ENCODE results near the gene ATG10.

ATG10 gene

DNA sequence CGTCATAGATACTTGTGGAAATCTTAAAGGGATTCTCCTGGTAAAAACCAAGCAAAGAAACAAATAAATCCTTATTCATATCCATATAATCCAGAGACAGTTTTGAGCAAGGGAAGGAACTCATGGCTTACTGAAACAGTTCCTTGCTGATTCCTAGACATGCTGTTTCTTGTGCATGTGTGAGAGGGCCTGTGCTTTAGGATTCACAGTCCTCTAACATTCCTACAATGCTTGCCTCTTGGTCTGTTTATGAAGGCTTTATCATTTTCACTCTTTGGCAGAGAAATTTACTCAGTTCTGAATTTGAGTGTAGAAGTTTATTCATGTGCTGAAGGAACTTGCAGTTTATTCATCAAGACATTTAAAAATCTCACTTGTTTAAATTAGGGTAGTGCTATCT is 183.0 kb downstream of the ATG10 start:
- Mint-ChIP-seq H3K4me3 (no peak overlapping the region), H3K4me1 (no peaks in the 10 kb centered on the region), H3K27me3 (no peaks in the 10 kb centered on the region), H3K27ac (no peak overlapping the region), H3K9me3 (no peaks in the 10 kb centered on the region)
- DNase-seq = no peak
- ATAC-seq = no peak

DNA sequence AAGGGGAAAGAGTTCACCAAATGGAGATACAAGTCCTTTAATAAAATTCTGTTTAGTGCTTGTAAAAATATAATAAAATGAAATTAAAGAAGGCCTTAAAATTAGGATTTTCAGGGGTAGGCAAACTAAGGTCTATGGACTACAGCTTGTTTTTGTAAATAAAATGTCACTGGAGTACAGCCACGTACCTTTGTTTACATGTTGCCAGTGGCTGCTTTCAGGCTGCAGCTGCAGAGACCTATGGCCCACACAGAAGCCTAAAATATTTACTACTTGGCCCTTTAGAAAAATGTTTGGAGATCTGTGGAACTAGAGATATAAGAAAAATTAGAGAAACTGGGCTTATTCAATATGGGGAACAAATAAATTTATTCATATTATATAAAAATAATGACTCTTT is 183.5 kb downstream of the ATG10 start:
- H3K27ac Mint-ChIP-seq = no peak overlapping the region
- no peaks in the 10 kb centered on the region for H3K4me1 Mint-ChIP-seq
- no peaks in the 10 kb centered on the region for H3K9me3 Mint-ChIP-seq
- H3K4me3 Mint-ChIP-seq = no peak overlapping the region
- no peaks in the 10 kb centered on the region for H3K27me3 Mint-ChIP-seq
- no peak for DNase-seq
- ATAC-seq = no peak

GRCh38 chr5:82156874-82157273 is 185.1 kb downstream of the ATG10 start:
- no peak for ATAC-seq
- H3K4me3 Mint-ChIP-seq = no peak overlapping the region
- H3K9me3 Mint-ChIP-seq = no peaks in the 10 kb centered on the region
- H3K27me3 Mint-ChIP-seq = no peaks in the 10 kb centered on the region
- no peaks in the 10 kb centered on the region for H3K4me1 Mint-ChIP-seq
- no peak overlapping the region for H3K27ac Mint-ChIP-seq
- DNase-seq = no peak

DNA sequence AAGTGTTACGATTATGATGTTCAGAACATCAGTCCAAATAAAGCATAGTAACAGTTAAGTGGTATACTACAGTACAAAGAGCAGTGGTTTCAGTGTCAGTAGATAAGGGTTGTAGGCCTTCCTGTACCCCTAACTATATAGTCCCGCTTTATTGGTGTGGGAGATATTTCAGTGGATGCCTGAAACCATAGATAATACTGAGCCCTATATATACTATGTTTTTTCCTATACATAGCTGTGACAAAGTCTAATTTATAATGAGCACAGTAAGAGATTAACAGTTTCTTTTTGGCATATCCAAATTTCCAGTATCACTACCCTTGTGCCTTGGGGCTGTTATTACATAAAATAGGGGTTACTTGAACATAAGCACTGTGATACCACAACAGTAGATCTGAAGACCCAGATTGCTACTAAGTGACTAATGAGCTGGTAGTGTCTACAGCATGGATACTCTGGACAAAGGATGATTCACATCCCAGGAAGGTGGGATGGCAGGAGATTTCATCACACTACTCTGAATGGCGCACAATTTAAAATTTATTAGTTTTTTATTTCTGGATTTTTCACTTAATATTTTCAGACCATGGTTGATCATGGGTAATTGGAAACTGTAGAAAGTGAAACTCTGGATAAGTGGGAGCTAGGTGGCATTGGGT is 187.1 kb downstream of the ATG10 start:
- DNase-seq (no peak), ATAC-seq (no peak)
- H3K9me3 Mint-ChIP-seq = no peaks in the 10 kb centered on the region
- no peaks in the 10 kb centered on the region for H3K4me1 Mint-ChIP-seq
- H3K27ac Mint-ChIP-seq = no peak overlapping the region
- no peak overlapping the region for H3K4me3 Mint-ChIP-seq
- H3K27me3 Mint-ChIP-seq = no peaks in the 10 kb centered on the region

DNA sequence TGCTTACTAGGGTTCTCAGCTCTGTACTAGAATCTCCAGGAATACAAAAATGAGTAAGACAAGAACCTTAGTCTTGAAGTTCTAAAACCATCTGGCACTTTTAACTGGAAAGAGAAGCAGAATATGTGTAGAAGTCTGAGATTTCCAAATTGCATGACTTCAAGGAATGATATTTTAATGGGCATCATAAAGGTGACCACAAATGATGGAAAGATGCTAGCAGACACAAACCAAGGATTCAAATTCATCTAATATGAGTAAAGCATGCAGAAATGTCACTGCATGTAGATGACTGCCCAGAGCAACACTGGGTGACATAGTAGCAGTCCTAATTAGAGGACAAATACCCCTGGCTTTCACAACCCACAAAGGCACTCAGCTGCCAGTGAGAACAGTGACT is 189.1 kb downstream of the ATG10 start:
- H3K27me3 Mint-ChIP-seq = no peaks in the 10 kb centered on the region
- H3K4me1 Mint-ChIP-seq = peaks cover 5% of the 10 kb centered on the region
- ATAC-seq (no peak), DNase-seq (no peak)
- H3K27ac Mint-ChIP-seq = no peak overlapping the region
- H3K9me3 Mint-ChIP-seq = no peaks in the 10 kb centered on the region
- no peak overlapping the region for H3K4me3 Mint-ChIP-seq

DNA sequence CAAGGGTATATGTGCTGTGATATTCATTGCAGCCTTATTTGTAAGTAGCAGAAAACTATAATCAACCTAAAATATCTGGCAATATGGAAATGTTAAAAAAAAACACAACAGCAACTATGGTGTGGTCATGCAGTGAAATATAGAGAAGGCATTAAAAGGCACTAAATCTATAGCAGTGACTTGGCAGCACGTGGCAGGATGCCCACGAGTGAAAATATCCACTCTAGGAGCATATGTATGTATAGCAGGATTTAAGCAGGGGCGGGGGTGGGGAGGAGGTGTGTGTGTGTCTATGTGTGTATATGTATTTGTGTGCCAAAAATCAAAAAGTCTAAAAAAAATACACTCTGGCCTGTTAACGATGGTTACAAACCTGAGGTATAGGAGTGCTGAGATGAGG is 190.8 kb downstream of the ATG10 start:
- H3K4me1 Mint-ChIP-seq = peaks cover 5% of the 10 kb centered on the region
- H3K27ac Mint-ChIP-seq = no peak overlapping the region
- H3K4me3 Mint-ChIP-seq = no peak overlapping the region
- no peaks in the 10 kb centered on the region for H3K27me3 Mint-ChIP-seq
- no peak for DNase-seq
- H3K9me3 Mint-ChIP-seq = no peaks in the 10 kb centered on the region
- ATAC-seq = no peak

DNA sequence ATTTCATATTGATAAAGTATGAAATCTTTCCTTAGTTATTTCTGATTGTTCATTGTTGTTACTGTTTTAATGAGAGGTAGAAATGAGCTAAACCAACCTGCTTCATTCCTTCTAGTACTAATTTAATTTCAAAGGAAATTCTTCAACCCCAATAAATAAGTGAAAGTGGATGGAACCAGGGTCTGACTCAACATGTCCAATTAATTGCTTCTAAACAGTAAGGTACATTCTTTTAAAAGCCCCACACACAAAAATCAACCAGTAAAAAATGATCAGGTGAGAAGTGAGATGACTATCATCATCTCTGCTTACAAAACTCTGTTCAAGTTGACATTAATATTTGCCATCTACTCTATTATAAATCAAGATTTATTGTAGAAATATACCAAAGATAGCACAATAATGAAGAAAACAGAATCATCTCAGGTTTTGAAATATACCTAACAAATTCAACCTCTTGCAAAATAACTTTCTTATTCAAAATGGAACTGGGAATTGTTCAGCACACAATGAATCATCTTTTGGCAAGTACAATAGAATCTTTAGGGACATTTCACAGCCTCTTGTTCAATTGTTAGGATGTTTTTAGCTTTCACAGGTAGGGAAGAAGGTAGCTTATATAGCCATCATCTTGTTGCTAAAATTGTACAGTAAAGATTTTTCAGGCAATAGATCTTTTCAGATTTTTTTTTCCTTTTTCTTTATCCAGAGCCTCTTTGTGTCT is 191.8 kb downstream of the ATG10 start:
- peak overlapping the region in 1 of 2 donors; percentile 19 for H3K27ac Mint-ChIP-seq
- no peak overlapping the region for H3K4me3 Mint-ChIP-seq
- no peaks in the 10 kb centered on the region for H3K27me3 Mint-ChIP-seq
- no peak for ATAC-seq
- H3K9me3 Mint-ChIP-seq = no peaks in the 10 kb centered on the region
- no peak for DNase-seq
- peaks cover 5% of the 10 kb centered on the region for H3K4me1 Mint-ChIP-seq

DNA sequence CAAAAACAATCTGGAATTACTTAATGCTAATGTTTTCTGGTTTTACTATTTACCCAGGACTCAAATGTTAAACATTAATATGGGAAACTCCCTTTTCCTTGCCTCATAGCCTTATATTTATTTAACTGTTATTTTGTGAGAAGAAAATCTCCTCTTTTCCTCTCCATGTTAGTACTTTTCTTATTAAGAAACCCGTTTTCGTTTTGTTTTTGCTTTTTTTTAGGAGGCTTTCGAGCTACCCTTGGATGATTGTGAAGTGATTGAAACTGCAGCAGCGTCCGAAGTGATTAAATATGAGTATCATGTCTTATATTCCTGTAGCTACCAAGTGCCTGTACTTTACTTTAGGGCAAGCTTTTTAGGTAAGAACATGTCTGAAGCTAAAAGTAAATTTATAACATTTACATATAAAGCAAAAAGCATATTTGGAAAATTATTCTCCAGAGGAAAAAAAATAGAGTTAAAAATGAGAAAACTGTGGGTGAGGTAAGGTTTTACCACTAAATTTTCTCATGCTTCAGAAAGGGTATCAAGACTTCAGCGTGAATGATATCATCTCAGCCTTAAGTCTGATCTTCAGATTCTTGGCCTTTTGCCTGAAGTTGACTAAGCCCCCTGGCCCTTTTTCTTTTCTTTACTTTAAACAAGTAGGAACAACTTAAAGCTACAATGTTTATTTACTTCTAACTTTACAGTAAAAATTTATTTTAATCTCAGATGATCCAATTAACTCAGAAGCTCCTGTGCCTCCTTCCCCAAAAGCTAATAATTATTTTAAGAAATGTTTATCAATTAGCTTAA is 192.6 kb downstream of the ATG10 start:
- Mint-ChIP-seq H3K4me3 (no peak overlapping the region), H3K9me3 (no peaks in the 10 kb centered on the region), H3K27ac (no peak overlapping the region), H3K4me1 (peaks cover 5% of the 10 kb centered on the region), H3K27me3 (no peaks in the 10 kb centered on the region)
- no peak for ATAC-seq
- DNase-seq = no peak

- ATAC-seq (no peak), DNase-seq (no peak)
- Mint-ChIP-seq H3K4me1 (peaks cover 5% of the 10 kb centered on the region), H3K27me3 (no peaks in the 10 kb centered on the region), H3K4me3 (no peak overlapping the region), H3K27ac (peak overlapping the region in 1 of 2 donors; percentile 27), H3K9me3 (no peaks in the 10 kb centered on the region)
These were observed 193.3 kb downstream of the ATG10 start for GRCh38 chr5:82164977-82165713.

DNA sequence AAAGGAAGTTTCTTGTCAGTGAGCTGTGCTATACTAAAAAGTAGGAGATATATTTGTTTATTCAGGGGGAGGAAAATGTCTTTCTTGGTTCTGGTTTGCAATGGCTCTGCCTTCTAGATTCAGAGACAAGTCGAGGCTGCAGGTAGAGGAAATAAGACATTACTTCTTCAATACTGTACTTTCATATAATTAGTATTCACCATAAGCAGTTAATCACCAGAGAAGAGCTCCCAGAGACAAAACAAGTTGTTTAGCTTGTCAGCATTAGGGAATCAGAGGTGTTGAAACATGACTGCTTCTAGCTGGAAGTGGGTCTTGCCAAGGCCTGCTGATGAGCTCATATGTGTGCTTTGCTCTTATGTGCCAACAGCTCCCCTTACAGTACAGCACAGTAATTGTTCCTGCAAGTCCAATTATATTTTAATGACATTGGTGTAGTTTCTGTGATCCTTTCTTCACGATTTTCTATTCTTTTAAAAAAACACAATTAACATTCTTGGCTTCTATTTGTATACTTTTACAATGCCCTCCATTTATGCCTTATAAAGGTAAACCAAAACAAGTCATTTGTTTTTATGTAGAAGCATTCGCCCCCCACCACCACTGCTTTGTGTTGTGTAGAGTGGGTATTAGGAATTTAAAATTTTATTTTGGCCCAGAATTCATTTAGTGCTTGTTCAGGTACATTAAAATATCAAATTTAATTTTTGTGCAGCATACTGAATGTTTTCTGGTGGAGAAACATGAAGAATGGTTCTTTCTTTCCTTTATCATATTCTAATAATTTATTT is 194.1 kb downstream of the ATG10 start:
- H3K27me3 Mint-ChIP-seq = no peaks in the 10 kb centered on the region
- H3K27ac Mint-ChIP-seq = peak overlapping the region in 1 of 2 donors; percentile 27
- peaks cover 5% of the 10 kb centered on the region for H3K4me1 Mint-ChIP-seq
- peak; percentile 97 for ATAC-seq
- no peaks in the 10 kb centered on the region for H3K9me3 Mint-ChIP-seq
- peak; percentile 6 to 37 for DNase-seq
- no peak overlapping the region for H3K4me3 Mint-ChIP-seq

- no peak for DNase-seq
- Mint-ChIP-seq H3K4me1 (peaks cover 5% of the 10 kb centered on the region), H3K27ac (no peak overlapping the region), H3K9me3 (no peaks in the 10 kb centered on the region), H3K27me3 (no peaks in the 10 kb centered on the region), H3K4me3 (no peak overlapping the region)
- ATAC-seq = no peak
These were observed 195.6 kb downstream of the ATG10 start for GRCh38 chr5:82167372-82167935.

DNA sequence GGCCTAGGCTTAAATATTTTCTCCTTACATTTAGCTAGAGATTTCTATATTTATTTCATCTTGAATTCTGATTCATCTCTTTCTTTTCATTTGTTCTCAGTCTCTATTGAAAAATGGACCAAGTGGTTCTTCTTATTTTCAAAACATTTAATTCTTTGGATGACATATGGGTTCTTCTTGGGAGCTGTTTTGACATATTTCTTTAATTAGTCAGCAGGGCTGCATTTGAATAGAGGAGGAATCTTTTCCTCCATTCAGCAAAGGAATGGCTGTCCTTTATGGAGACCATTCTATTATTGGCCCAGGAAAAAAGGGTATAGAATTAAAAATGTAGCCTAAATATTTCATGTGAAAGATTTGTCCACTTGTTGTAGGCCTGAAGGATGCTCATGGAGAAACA is 196.5 kb downstream of the ATG10 start:
- H3K27ac Mint-ChIP-seq = no peak overlapping the region
- H3K9me3 Mint-ChIP-seq = no peaks in the 10 kb centered on the region
- peaks cover 5% of the 10 kb centered on the region for H3K4me1 Mint-ChIP-seq
- ATAC-seq (no peak), DNase-seq (no peak)
- no peaks in the 10 kb centered on the region for H3K27me3 Mint-ChIP-seq
- no peak overlapping the region for H3K4me3 Mint-ChIP-seq

GRCh38 chr5:82169892-82170291 is 198.1 kb downstream of the ATG10 start:
- Mint-ChIP-seq H3K4me3 (no peak overlapping the region), H3K4me1 (peaks cover 10% of the 10 kb centered on the region), H3K27me3 (no peaks in the 10 kb centered on the region), H3K27ac (no peak overlapping the region), H3K9me3 (no peaks in the 10 kb centered on the region)
- DNase-seq (no peak), ATAC-seq (no peak)

GRCh38 chr5:82174128-82174918 is 202.5 kb downstream of the ATG10 start:
- Mint-ChIP-seq H3K27ac (peak overlapping the region in 1 of 2 donors; percentile 19), H3K27me3 (no peaks in the 10 kb centered on the region), H3K4me3 (no peak overlapping the region), H3K9me3 (no peaks in the 10 kb centered on the region), H3K4me1 (peaks cover 5% of the 10 kb centered on the region)
- DNase-seq (peak; percentile 56 to 65), ATAC-seq (peak; percentile 86)

Data from stimulated activated naive CD8-positive, alpha-beta T cell treated with anti-CD3 and anti-CD28 coated beads, Interleukin-15, amount 100 ng/mL, for 72 hours (primary cell).